H1 (cell line): ENCODE data around the gene SOSTDC1. TPM values are rescaled to one million over a fixed set of nuclear protein-coding genes. Genes with fewer than 3 reads are reported as not detected.

Experiments
- polyA plus RNA-seq, 7 experiments: library from polyadenylated mRNA; depleted of rRNA in 3 of 7; stranded (reverse) in 5 of 7; unstranded in 2 of 7; fragments of >200 nt in 5 of 7; fragments of 200-250 nt in 2 of 7; gene quantifications; 1 replicate in 5 of 7; 2 replicates in 1 of 7; 4 replicates in 1 of 7; pipeline versions ENCODE4 v1.2.1 to v1.2.3, GENCODE V29; 2011 to 2013; ENCODE audit warnings: missing spikeins in 2 of 7, mixed read lengths in 2 of 7
- total RNA-seq: library from RNA; stranded (reverse); fragmentation: NEBNext Ultra II Directional; extraction: Animal tissue kit (Norgen Biotek cat#: 25700); gene quantifications from 2 replicates; pipeline ENCODE4 v1.2.1, GENCODE V29; 2021
- TF ChIP-seq, protein P1 (sequence below): fragments of 300-600 bp; sonication (generic); IDR thresholded peaks from 2 replicates; pipeline ENCODE4 v1.7.1; 2012; ENCODE audit warnings: low read length, moderate library complexity, mild to moderate bottlenecking, inconsistent platforms; ENCODE audit not compliant: insufficient replicate concordance

SOSTDC1 gene
- total and polyA plus RNA-seq, 2 of the 8 experiments (the other 6 are each of a cell fraction or from before 2014, with no cell fraction given), result 0.35 to 0.79 TPM

DNA sequence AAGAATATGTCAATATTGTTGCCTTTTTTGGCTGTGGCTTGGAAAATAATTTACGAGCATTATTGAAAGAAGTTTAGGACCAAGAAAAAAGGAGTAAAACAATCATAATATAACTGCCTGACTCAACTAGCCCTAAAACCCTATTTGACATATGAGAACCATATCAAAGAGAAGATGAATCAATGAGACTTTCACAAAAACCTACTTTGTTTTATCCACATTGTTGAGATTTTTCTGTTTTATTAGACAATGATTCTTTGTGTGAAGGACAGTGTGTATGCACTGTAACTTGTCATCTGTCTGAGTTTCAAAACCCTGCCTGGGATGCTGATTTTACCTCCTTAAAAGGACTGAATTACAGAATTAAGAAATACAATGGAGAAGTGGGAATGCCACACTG, 19.0 kb downstream of the SOSTDC1 start (continued):
- TF ChIP-seq, protein P1, sequence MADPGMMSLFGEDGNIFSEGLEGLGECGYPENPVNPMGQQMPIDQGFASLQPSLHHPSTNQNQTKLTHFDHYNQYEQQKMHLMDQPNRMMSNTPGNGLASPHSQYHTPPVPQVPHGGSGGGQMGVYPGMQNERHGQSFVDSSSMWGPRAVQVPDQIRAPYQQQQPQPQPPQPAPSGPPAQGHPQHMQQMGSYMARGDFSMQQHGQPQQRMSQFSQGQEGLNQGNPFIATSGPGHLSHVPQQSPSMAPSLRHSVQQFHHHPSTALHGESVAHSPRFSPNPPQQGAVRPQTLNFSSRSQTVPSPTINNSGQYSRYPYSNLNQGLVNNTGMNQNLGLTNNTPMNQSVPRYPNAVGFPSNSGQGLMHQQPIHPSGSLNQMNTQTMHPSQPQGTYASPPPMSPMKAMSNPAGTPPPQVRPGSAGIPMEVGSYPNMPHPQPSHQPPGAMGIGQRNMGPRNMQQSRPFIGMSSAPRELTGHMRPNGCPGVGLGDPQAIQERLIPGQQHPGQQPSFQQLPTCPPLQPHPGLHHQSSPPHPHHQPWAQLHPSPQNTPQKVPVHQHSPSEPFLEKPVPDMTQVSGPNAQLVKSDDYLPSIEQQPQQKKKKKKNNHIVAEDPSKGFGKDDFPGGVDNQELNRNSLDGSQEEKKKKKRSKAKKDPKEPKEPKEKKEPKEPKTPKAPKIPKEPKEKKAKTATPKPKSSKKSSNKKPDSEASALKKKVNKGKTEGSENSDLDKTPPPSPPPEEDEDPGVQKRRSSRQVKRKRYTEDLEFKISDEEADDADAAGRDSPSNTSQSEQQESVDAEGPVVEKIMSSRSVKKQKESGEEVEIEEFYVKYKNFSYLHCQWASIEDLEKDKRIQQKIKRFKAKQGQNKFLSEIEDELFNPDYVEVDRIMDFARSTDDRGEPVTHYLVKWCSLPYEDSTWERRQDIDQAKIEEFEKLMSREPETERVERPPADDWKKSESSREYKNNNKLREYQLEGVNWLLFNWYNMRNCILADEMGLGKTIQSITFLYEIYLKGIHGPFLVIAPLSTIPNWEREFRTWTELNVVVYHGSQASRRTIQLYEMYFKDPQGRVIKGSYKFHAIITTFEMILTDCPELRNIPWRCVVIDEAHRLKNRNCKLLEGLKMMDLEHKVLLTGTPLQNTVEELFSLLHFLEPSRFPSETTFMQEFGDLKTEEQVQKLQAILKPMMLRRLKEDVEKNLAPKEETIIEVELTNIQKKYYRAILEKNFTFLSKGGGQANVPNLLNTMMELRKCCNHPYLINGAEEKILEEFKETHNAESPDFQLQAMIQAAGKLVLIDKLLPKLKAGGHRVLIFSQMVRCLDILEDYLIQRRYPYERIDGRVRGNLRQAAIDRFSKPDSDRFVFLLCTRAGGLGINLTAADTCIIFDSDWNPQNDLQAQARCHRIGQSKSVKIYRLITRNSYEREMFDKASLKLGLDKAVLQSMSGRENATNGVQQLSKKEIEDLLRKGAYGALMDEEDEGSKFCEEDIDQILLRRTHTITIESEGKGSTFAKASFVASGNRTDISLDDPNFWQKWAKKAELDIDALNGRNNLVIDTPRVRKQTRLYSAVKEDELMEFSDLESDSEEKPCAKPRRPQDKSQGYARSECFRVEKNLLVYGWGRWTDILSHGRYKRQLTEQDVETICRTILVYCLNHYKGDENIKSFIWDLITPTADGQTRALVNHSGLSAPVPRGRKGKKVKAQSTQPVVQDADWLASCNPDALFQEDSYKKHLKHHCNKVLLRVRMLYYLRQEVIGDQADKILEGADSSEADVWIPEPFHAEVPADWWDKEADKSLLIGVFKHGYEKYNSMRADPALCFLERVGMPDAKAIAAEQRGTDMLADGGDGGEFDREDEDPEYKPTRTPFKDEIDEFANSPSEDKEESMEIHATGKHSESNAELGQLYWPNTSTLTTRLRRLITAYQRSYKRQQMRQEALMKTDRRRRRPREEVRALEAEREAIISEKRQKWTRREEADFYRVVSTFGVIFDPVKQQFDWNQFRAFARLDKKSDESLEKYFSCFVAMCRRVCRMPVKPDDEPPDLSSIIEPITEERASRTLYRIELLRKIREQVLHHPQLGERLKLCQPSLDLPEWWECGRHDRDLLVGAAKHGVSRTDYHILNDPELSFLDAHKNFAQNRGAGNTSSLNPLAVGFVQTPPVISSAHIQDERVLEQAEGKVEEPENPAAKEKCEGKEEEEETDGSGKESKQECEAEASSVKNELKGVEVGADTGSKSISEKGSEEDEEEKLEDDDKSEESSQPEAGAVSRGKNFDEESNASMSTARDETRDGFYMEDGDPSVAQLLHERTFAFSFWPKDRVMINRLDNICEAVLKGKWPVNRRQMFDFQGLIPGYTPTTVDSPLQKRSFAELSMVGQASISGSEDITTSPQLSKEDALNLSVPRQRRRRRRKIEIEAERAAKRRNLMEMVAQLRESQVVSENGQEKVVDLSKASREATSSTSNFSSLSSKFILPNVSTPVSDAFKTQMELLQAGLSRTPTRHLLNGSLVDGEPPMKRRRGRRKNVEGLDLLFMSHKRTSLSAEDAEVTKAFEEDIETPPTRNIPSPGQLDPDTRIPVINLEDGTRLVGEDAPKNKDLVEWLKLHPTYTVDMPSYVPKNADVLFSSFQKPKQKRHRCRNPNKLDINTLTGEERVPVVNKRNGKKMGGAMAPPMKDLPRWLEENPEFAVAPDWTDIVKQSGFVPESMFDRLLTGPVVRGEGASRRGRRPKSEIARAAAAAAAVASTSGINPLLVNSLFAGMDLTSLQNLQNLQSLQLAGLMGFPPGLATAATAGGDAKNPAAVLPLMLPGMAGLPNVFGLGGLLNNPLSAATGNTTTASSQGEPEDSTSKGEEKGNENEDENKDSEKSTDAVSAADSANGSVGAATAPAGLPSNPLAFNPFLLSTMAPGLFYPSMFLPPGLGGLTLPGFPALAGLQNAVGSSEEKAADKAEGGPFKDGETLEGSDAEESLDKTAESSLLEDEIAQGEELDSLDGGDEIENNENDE, result no peak
